ENCODE results near the gene ARL9. TPM values are rescaled to one million over a fixed set of nuclear protein-coding genes. Genes with fewer than 3 reads are reported as not detected.
"Not testable (repeated sequence)": the region's sequence is repeated elsewhere in the genome, so short reads cannot be mapped to it uniquely, and the experiment has no call there.

Gene ARL9
- polyA plus RNA-seq (2013, experiment 1 of 2) = 0.63 TPM
- 0.35 TPM for polyA plus RNA-seq (2013, experiment 2 of 2)

GRCh38 chr4:56505269-56506130, at the start of gene ARL9:
Gene ARL9, plus strand, starts transcription at chr4:56505791. Its CDS starts 72 bp downstream, at chr4:56505863.
- Histone ChIP-seq H3K36me3 (ENCODE audit: control insufficient read depth, insufficient read depth, low read length) (peaks cover 19% of the 10 kb centered on the region), H3K9me3 (ENCODE audit: control insufficient read depth, low read length) (no peaks in the 10 kb centered on the region), H3K4me3 (ENCODE audit: extremely low read depth, insufficient read depth, low read length, poor library complexity, severe bottlenecking) (peak within 1 kb of the TSS; percentile 35), H3K4me1 (ENCODE audit: control insufficient read depth, insufficient read depth, low read length, poor library complexity, severe bottlenecking) (no peaks in the 10 kb centered on the region), H3K27ac (ENCODE audit: low read depth, low read length, severe bottlenecking) (no peak within 1 kb of the TSS)
- WGBS, 2 experiments (ENCODE audit: insufficient coverage in 2 of 2) = 4 to 5% methylated on average over 47 to 53 of the region's 56 CpGs

GRCh38 chr4:56460085-56460484, 45.5 kb upstream of the ARL9 start:
- Histone ChIP-seq H3K4me1 (ENCODE audit: control insufficient read depth, insufficient read depth, low read length, poor library complexity, severe bottlenecking) (peaks cover 6% of the 10 kb centered on the region), H3K36me3 (ENCODE audit: control insufficient read depth, insufficient read depth, low read length) (peaks cover 94% of the 10 kb centered on the region), H3K4me3 (ENCODE audit: extremely low read depth, insufficient read depth, low read length, poor library complexity, severe bottlenecking) (no peak overlapping the region), H3K9me3 (ENCODE audit: control insufficient read depth, low read length) (no peaks in the 10 kb centered on the region), H3K27ac (ENCODE audit: low read depth, low read length, severe bottlenecking) (no peak overlapping the region)
- 93 to 95% methylated on average over 2 to 3 of the region's 3 CpGs for WGBS, 2 experiments (ENCODE audit: insufficient coverage in 2 of 2)

GRCh38 chr4:56462157-56462556, 43.4 kb upstream of the ARL9 start:
- Histone ChIP-seq H3K27ac (ENCODE audit: low read depth, low read length, severe bottlenecking) (peak overlapping the region; percentile 10), H3K36me3 (ENCODE audit: control insufficient read depth, insufficient read depth, low read length) (peaks cover 73% of the 10 kb centered on the region), H3K9me3 (ENCODE audit: control insufficient read depth, low read length) (no peaks in the 10 kb centered on the region), H3K4me3 (ENCODE audit: extremely low read depth, insufficient read depth, low read length, poor library complexity, severe bottlenecking) (no peak overlapping the region), H3K4me1 (ENCODE audit: control insufficient read depth, insufficient read depth, low read length, poor library complexity, severe bottlenecking) (peaks cover 12% of the 10 kb centered on the region)

- peaks cover 13% of the 10 kb centered on the region for H3K4me1 ChIP-seq (ENCODE audit: control insufficient read depth, insufficient read depth, low read length, poor library complexity, severe bottlenecking)
- H3K27ac ChIP-seq (ENCODE audit: low read depth, low read length, severe bottlenecking) = peak overlapping the region; percentile 5
- H3K4me3 ChIP-seq (ENCODE audit: extremely low read depth, insufficient read depth, low read length, poor library complexity, severe bottlenecking) = no peak overlapping the region
- H3K9me3 ChIP-seq (ENCODE audit: control insufficient read depth, low read length) = no peaks in the 10 kb centered on the region
- WGBS, 2 experiments (ENCODE audit: insufficient coverage in 2 of 2) = 87% methylated on average over 4 to 5 of the region's 5 CpGs
- peaks cover 57% of the 10 kb centered on the region for H3K36me3 ChIP-seq (ENCODE audit: control insufficient read depth, insufficient read depth, low read length)
These were observed 41.9 kb upstream of the ARL9 start for GRCh38 chr4:56463711-56464110.

GRCh38 chr4:56464581-56464980, 41.0 kb upstream of the ARL9 start:
- WGBS, 2 experiments (ENCODE audit: insufficient coverage in 2 of 2) = 100% methylated on average over 1 to 2 of the region's 3 CpGs
- Histone ChIP-seq H3K36me3 (ENCODE audit: control insufficient read depth, insufficient read depth, low read length) (peaks cover 50% of the 10 kb centered on the region), H3K9me3 (ENCODE audit: control insufficient read depth, low read length) (no peaks in the 10 kb centered on the region), H3K4me1 (ENCODE audit: control insufficient read depth, insufficient read depth, low read length, poor library complexity, severe bottlenecking) (peaks cover 20% of the 10 kb centered on the region), H3K27ac (ENCODE audit: low read depth, low read length, severe bottlenecking) (peak overlapping the region; percentile 20), H3K4me3 (ENCODE audit: extremely low read depth, insufficient read depth, low read length, poor library complexity, severe bottlenecking) (no peak overlapping the region)

GRCh38 chr4:56465599-56466295, 39.8 kb upstream of the ARL9 start:
- Histone ChIP-seq H3K36me3 (ENCODE audit: control insufficient read depth, insufficient read depth, low read length) (peaks cover 49% of the 10 kb centered on the region), H3K4me1 (ENCODE audit: control insufficient read depth, insufficient read depth, low read length, poor library complexity, severe bottlenecking) (peaks cover 20% of the 10 kb centered on the region), H3K27ac (ENCODE audit: low read depth, low read length, severe bottlenecking) (peak overlapping the region; percentile 80), H3K9me3 (ENCODE audit: control insufficient read depth, low read length) (no peaks in the 10 kb centered on the region), H3K4me3 (ENCODE audit: extremely low read depth, insufficient read depth, low read length, poor library complexity, severe bottlenecking) (peak overlapping the region; percentile 94)
- 67 to 72% methylated on average over 9 of the region's 10 CpGs for whole genome bisulfite sequencing, 2 experiments (ENCODE audit: insufficient coverage in 2 of 2)

GRCh38 chr4:56466296-56466761, 39.3 kb upstream of the ARL9 start:
- peak overlapping the region; percentile 97 for H3K27ac ChIP-seq (ENCODE audit: low read depth, low read length, severe bottlenecking)
- H3K4me1 ChIP-seq (ENCODE audit: control insufficient read depth, insufficient read depth, low read length, poor library complexity, severe bottlenecking) = peaks cover 20% of the 10 kb centered on the region
- H3K9me3 ChIP-seq (ENCODE audit: control insufficient read depth, low read length) = not testable (repeated sequence)
- H3K4me3 ChIP-seq (ENCODE audit: extremely low read depth, insufficient read depth, low read length, poor library complexity, severe bottlenecking) = peak overlapping the region; percentile 94
- 0 to 6% methylated on average over 2 of the region's 8 CpGs for WGBS, 2 experiments (ENCODE audit: insufficient coverage in 2 of 2)
- H3K36me3 ChIP-seq (ENCODE audit: control insufficient read depth, insufficient read depth, low read length) = peaks cover 46% of the 10 kb centered on the region

- peaks cover 46% of the 10 kb centered on the region for H3K36me3 ChIP-seq (ENCODE audit: control insufficient read depth, insufficient read depth, low read length)
- H3K27ac ChIP-seq (ENCODE audit: low read depth, low read length, severe bottlenecking) = peak overlapping the region; percentile 97
- H3K9me3 ChIP-seq (ENCODE audit: control insufficient read depth, low read length) = no peaks in the 10 kb centered on the region
- peak overlapping the region; percentile 94 for H3K4me3 ChIP-seq (ENCODE audit: extremely low read depth, insufficient read depth, low read length, poor library complexity, severe bottlenecking)
- WGBS, 2 experiments (ENCODE audit: insufficient coverage in 2 of 2) = 0% methylated on average over 7 to 8 of the region's 8 CpGs
- peaks cover 20% of the 10 kb centered on the region for H3K4me1 ChIP-seq (ENCODE audit: control insufficient read depth, insufficient read depth, low read length, poor library complexity, severe bottlenecking)
These were observed 38.7 kb upstream of the ARL9 start for GRCh38 chr4:56466910-56467283.

GRCh38 chr4:56467284-56468096, 38.1 kb upstream of the ARL9 start, which contains the start of gene SRP72:
Gene SRP72, plus strand, starts transcription at chr4:56467617. Its CDS starts 19 bp downstream, at chr4:56467636.
- 0% methylated on average over 35 to 59 of the region's 62 CpGs for WGBS, 2 experiments (ENCODE audit: insufficient coverage in 2 of 2)
- peaks cover 44% of the 10 kb centered on the region for H3K36me3 ChIP-seq (ENCODE audit: control insufficient read depth, insufficient read depth, low read length)

GRCh38 chr4:56468097-56468422, 37.5 kb upstream of the ARL9 start:
- Histone ChIP-seq H3K4me1 (ENCODE audit: control insufficient read depth, insufficient read depth, low read length, poor library complexity, severe bottlenecking) (peaks cover 20% of the 10 kb centered on the region), H3K9me3 (ENCODE audit: control insufficient read depth, low read length) (no peaks in the 10 kb centered on the region), H3K27ac (ENCODE audit: low read depth, low read length, severe bottlenecking) (peak overlapping the region; percentile 97), H3K36me3 (ENCODE audit: control insufficient read depth, insufficient read depth, low read length) (peaks cover 44% of the 10 kb centered on the region), H3K4me3 (ENCODE audit: extremely low read depth, insufficient read depth, low read length, poor library complexity, severe bottlenecking) (peak overlapping the region; percentile 94)
- 0% methylated on average over 4 to 5 of the region's 10 CpGs for WGBS, 2 experiments (ENCODE audit: insufficient coverage in 2 of 2)

More at GRCh38 chr4:56467284-56468096, 38.1 kb upstream of the ARL9 start, which contains the start of gene SRP72:
- H3K27ac ChIP-seq (ENCODE audit: low read depth, low read length, severe bottlenecking) = peak within 1 kb of the TSS; percentile 97
- peaks cover 20% of the 10 kb centered on the region for H3K4me1 ChIP-seq (ENCODE audit: control insufficient read depth, insufficient read depth, low read length, poor library complexity, severe bottlenecking)
- no peaks in the 10 kb centered on the region for H3K9me3 ChIP-seq (ENCODE audit: control insufficient read depth, low read length)
- H3K4me3 ChIP-seq (ENCODE audit: extremely low read depth, insufficient read depth, low read length, poor library complexity, severe bottlenecking) = peak within 1 kb of the TSS; percentile 94

Data from mesodermal cell (in vitro differentiated cells).